ENCODE measurements around the gene PRRG3.

Gene PRRG3

GRCh38 chrX:151710457-151710856, 15.2 kb downstream of the PRRG3 start:
- TF ChIP-seq CTCF (IDR thresholded peaks at IDR 0.05) = no peak
- Histone ChIP-seq H3K4me1 (ENCODE audit: control insufficient read depth in 1 of 2, insufficient read depth in 1 of 2, low read depth in 1 of 2, low read length in 1 of 2) (no peaks in the 10 kb centered on the region), H3K9me3 (no peaks in the 10 kb centered on the region)

DNA sequence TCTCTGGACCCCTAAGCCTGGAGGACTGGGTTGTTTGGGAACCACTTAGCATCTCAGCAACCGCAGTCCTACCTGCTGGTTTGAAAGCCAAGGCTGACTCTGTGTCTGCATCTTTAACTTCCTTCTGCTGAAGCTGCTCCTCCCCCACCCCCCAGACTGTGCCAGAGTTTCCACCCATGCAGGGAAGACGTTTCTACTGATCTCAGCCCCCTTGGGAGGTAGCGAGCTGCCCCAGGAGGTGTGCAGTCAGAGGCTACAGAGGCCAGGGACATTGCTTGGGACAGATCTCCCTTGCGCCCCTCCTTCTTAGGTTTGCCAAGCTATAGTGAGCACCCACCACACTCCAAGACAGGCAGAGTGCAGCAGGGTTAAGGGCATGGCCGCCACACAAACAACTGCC, 15.9 kb downstream of the PRRG3 start:
- Histone ChIP-seq H3K4me3 (ENCODE audit: low read depth in 1 of 2, low read length in 1 of 2) (no peak overlapping the region), H3K27me3 (no peaks in the 10 kb centered on the region), H3K4me1 (ENCODE audit: control insufficient read depth in 1 of 2, insufficient read depth in 1 of 2, low read depth in 1 of 2, low read length in 1 of 2) (no peaks in the 10 kb centered on the region), H3K36me3 (no peaks in the 10 kb centered on the region), H3K27ac (no peak overlapping the region), H3K9me3 (no peaks in the 10 kb centered on the region)
- TF ChIP-seq CTCF (IDR thresholded peaks at IDR 0.05) = no peak

More at GRCh38 chrX:151710457-151710856, 15.2 kb downstream of the PRRG3 start:
- no peak overlapping the region for H3K27ac ChIP-seq
- H3K27me3 ChIP-seq = no peaks in the 10 kb centered on the region
- no peaks in the 10 kb centered on the region for H3K36me3 ChIP-seq
- no peak overlapping the region for H3K4me3 ChIP-seq (ENCODE audit: low read depth in 1 of 2, low read length in 1 of 2)

GRCh38 chrX:151711787-151712186, 16.5 kb downstream of the PRRG3 start:
- H3K27ac ChIP-seq = no peak overlapping the region
- H3K4me3 ChIP-seq (ENCODE audit: low read depth in 1 of 2, low read length in 1 of 2) = no peak overlapping the region
- H3K9me3 ChIP-seq = no peaks in the 10 kb centered on the region
- H3K36me3 ChIP-seq = no peaks in the 10 kb centered on the region
- H3K27me3 ChIP-seq = no peaks in the 10 kb centered on the region
- TF ChIP-seq CTCF (IDR thresholded peaks at IDR 0.05) = no peak
- H3K4me1 ChIP-seq (ENCODE audit: control insufficient read depth in 1 of 2, insufficient read depth in 1 of 2, low read depth in 1 of 2, low read length in 1 of 2) = no peaks in the 10 kb centered on the region

DNA sequence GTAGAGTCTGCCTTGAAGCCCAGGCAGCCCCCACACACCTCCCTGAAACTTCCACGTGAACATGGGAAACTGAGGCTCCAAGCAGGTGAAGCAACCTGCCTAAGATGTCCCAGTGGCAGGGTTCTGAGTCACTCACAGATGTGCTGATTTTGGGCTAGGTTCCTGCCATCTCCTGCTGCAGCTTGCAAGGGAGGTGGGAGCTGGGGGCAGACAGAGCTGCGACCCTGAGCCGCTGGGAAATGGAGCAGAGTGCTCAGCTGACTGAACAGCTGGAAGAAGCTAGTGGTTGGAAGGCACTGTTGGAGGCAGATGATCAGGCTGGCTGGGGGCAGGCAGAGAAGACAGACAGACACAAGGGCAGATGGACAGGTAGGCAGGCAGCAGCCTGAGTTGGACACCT, 17.0 kb downstream of the PRRG3 start:
- TF ChIP-seq CTCF (IDR thresholded peaks at IDR 0.05) = no peak
- Histone ChIP-seq H3K4me3 (ENCODE audit: low read depth in 1 of 2, low read length in 1 of 2) (no peak overlapping the region), H3K36me3 (no peaks in the 10 kb centered on the region), H3K9me3 (no peaks in the 10 kb centered on the region), H3K27ac (no peak overlapping the region), H3K4me1 (ENCODE audit: control insufficient read depth in 1 of 2, insufficient read depth in 1 of 2, low read depth in 1 of 2, low read length in 1 of 2) (no peaks in the 10 kb centered on the region), H3K27me3 (no peaks in the 10 kb centered on the region)

GRCh38 chrX:151713849-151714248, 18.6 kb downstream of the PRRG3 start:
- Histone ChIP-seq H3K4me3 (ENCODE audit: low read depth in 1 of 2, low read length in 1 of 2) (no peak overlapping the region), H3K4me1 (ENCODE audit: control insufficient read depth in 1 of 2, insufficient read depth in 1 of 2, low read depth in 1 of 2, low read length in 1 of 2) (no peaks in the 10 kb centered on the region), H3K27me3 (no peaks in the 10 kb centered on the region), H3K9me3 (no peaks in the 10 kb centered on the region), H3K36me3 (no peaks in the 10 kb centered on the region), H3K27ac (no peak overlapping the region)
- no peak for TF ChIP-seq CTCF (IDR thresholded peaks at IDR 0.05)

GRCh38 chrX:151714362-151714761, 19.1 kb downstream of the PRRG3 start:
- Histone ChIP-seq H3K4me1 (ENCODE audit: control insufficient read depth in 1 of 2, insufficient read depth in 1 of 2, low read depth in 1 of 2, low read length in 1 of 2) (no peaks in the 10 kb centered on the region), H3K27ac (no peak overlapping the region), H3K36me3 (no peaks in the 10 kb centered on the region), H3K9me3 (no peaks in the 10 kb centered on the region), H3K27me3 (no peaks in the 10 kb centered on the region), H3K4me3 (ENCODE audit: low read depth in 1 of 2, low read length in 1 of 2) (no peak overlapping the region)
- TF ChIP-seq CTCF (IDR thresholded peaks at IDR 0.05) = no peak
